Measurements from ENCODE around the gene MAP3K4. TPM values are rescaled to one million over a fixed set of nuclear protein-coding genes. Genes with fewer than 3 reads are reported as not detected.

Gene MAP3K4
- total RNA-seq, 1 experiment from 2014 or later: 69.8 TPM

DNA sequence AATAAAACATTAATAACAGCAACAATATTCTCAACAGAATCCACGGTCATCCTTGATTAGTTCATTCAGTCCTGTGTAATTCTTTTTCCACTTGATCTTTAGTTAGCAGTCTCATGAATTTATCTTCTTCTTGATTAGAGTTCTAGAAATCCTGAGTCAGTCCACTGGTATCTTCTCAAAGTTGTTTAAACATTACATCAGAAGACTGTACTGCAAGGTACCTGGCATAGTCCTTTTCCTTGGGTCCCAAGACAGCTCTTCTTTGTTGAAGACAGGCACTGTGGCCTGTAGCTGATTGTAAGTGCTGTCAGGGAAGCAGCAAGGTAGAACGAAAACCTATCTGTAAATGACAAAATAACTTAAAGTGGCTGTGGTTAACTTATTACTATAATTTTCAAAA is 11.8 kb downstream of the MAP3K4 start:
- no peak overlapping the region for H3K4me3 Mint-ChIP-seq

DNA sequence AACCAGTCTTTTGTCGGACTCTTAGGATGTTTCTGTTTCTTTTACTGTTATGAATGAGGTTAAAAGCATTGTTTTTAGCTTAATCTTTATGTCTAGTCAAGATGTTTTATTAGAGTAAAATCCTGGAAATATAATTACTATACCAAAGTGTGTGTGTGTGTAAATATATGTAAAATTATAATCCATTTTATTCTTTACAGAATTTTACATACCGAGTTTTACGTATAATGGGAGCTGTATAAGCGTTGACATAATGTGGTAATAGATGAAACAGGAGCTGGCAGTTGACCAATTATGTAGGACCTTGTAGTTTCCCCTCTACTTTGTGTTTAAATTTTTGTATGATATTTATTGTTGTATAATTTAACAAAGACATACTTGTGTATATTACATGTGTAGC is 16.7 kb downstream of the MAP3K4 start:
- DNase-seq (ENCODE audit: low spot score) (no peak), ATAC-seq (no peak)
- Mint-ChIP-seq H3K27me3 (ENCODE audit: low read depth) (no peaks in the 10 kb centered on the region), H3K36me3 (0 out of 2 replicates have a peak, but pooled peaks cover 5% of the 10 kb centered on the region), H3K9me3 (no peaks in the 10 kb centered on the region), H3K27ac (no peak overlapping the region), H3K4me1 (peaks cover 51% of the 10 kb centered on the region), H3K4me3 (no peak overlapping the region)
- ChIA-PET POLR2A (no interaction called here), CTCF (interaction anchor here (1.2 kb wide), 1 partner anchor 77 kb away, joined by 3 read pairs; no protein-coding TSS in a partner anchor)
- TF ChIP-seq NR1H2 (CRISPR knock-in tag; IDR thresholded peaks at IDR 0.05) (no peak), TP53 (CRISPR knock-in tag; IDR thresholded peaks at IDR 0.05) (no peak), ZBTB43 (CRISPR knock-in tag; IDR thresholded peaks at IDR 0.05) (no peak), HMGXB4 (CRISPR knock-in tag; IDR thresholded peaks at IDR 0.05) (no peak), FOXK1 (CRISPR knock-in tag; IDR thresholded peaks at IDR 0.05) (no peak), GABPB1 (CRISPR knock-in tag; IDR thresholded peaks at IDR 0.05) (no peak), FOXP4 (CRISPR knock-in tag; IDR thresholded peaks at IDR 0.05) (no peak), ESRRA (CRISPR knock-in tag; IDR thresholded peaks at IDR 0.05; ENCODE audit: borderline replicate concordance) (no peak)

More for the DNA sequence above, 11.8 kb downstream of the MAP3K4 start:
- Mint-ChIP-seq H3K9me3 (no peaks in the 10 kb centered on the region), H3K36me3 (0 out of 2 replicates have a peak, but pooled peaks cover 5% of the 10 kb centered on the region), H3K4me1 (peaks cover 30% of the 10 kb centered on the region), H3K27me3 (ENCODE audit: low read depth) (no peaks in the 10 kb centered on the region), H3K27ac (no peak overlapping the region)
- ChIA-PET POLR2A (no interaction called here), CTCF (interaction anchor here (1.3 kb wide), 1 partner anchor 10 kb away, joined by 4 read pairs; no protein-coding TSS in a partner anchor)
- no peak for ATAC-seq
- TF ChIP-seq HMGA2 (CRISPR knock-in tag; IDR thresholded peaks at IDR 0.05): no peak
- TF ChIP-seq CTCF (IDR thresholded peaks at IDR 0.05): no peak
- no peak for TF ChIP-seq SP1 (CRISPR knock-in tag; conservative IDR thresholded peaks at IDR 0.05)
- TF ChIP-seq ZNF121 (CRISPR knock-in tag; IDR thresholded peaks at IDR 0.05): no peak
- TF ChIP-seq RELA (CRISPR knock-in tag; IDR thresholded peaks at IDR 0.05; ENCODE audit: borderline replicate concordance): no peak
- no peak for TF ChIP-seq E2F4 (CRISPR knock-in tag; IDR thresholded peaks at IDR 0.05; ENCODE audit: borderline replicate concordance, low read depth)
- no peak for TF ChIP-seq ZNF263 (CRISPR knock-in tag; IDR thresholded peaks at IDR 0.05; ENCODE audit: low read depth)
- no peak for TF ChIP-seq STAT6 (CRISPR knock-in tag; conservative IDR thresholded peaks at IDR 0.05; ENCODE audit: low read depth)
- TF ChIP-seq FOXK1 (CRISPR knock-in tag; IDR thresholded peaks at IDR 0.05): no peak
- no peak for TF ChIP-seq RORB (CRISPR knock-in tag; IDR thresholded peaks at IDR 0.05)
- no peak for TF ChIP-seq ZMAT4 (CRISPR knock-in tag; IDR thresholded peaks at IDR 0.05)
- TF ChIP-seq ZNF423 (CRISPR knock-in tag; IDR thresholded peaks at IDR 0.05): no peak
- no peak for TF ChIP-seq SMAD4 (CRISPR knock-in tag; IDR thresholded peaks at IDR 0.05)
- TF ChIP-seq TEAD1 (CRISPR knock-in tag; IDR thresholded peaks at IDR 0.05): no peak
- TF ChIP-seq NR2C2 (CRISPR knock-in tag; IDR thresholded peaks at IDR 0.05): no peak
- no peak for TF ChIP-seq PRRX2 (CRISPR knock-in tag; IDR thresholded peaks at IDR 0.05)
- TF ChIP-seq NFE2L1 (CRISPR knock-in tag; IDR thresholded peaks at IDR 0.05): no peak
- TF ChIP-seq CBFB (CRISPR knock-in tag; IDR thresholded peaks at IDR 0.05; ENCODE audit: low read depth): no peak
- DNase-seq (ENCODE audit: low spot score): no peak

All from WTC11 (cell line).